Placental epithelial cell (primary cell): ENCODE measurements around the gene SBK2. TPM values are rescaled to one million over a fixed set of nuclear protein-coding genes. Genes with fewer than 3 reads are reported as not detected.

ENCODE experiments used
- total RNA-seq: library from RNA; depleted of rRNA; stranded (reverse); fragments of >200 nt; gene quantifications from 2 replicates; pipeline ENCODE4 v1.2.3, GENCODE V29; 2012

Gene SBK2, protein sequence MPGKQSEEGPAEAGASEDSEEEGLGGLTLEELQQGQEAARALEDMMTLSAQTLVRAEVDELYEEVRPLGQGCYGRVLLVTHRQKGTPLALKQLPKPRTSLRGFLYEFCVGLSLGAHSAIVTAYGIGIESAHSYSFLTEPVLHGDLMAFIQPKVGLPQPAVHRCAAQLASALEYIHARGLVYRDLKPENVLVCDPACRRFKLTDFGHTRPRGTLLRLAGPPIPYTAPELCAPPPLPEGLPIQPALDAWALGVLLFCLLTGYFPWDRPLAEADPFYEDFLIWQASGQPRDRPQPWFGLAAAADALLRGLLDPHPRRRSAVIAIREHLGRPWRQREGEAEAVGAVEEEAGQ
- not detected in 2 replicates for total RNA-seq

GRCh38 chr19:55536951-55537740, at the start of gene SBK2:
Gene SBK2, minus strand, starts transcription at chr19:55537133. Its CDS starts 839 bp downstream, at chr19:55536294.

DNA sequence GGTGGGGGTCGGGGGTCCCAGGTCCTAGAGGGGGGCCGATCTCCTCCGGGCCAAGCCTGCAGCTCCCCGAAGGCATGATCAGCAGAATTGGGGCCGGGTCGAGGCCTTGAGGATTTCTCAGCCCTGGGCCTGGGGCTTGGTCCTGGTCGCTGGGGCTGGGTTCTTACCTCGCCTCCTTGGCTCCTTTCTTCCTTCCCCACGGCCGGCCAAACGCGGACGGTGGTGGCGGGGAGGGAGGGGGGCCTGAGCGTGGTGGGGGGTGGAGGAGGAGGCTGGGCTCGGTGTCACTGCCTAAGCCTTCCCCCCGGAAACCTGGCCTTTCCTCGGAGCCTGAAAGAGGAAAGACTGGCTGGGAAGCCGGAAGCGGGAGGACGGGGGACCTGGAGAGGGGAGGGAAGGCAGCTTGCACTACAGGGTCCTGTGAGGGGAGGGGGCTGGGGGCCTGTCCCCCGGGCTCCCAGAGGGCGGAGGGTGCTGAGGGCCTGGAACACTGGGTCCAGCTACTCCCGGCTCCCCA, 43.8 kb upstream of the SBK2 start, which contains the start of gene ZNF579:
ZNF579 (minus strand) TSS at position 221 of the 517 bp plus-strand sequence. CDS start 1,209 bp downstream, outside the sequence.

DNA sequence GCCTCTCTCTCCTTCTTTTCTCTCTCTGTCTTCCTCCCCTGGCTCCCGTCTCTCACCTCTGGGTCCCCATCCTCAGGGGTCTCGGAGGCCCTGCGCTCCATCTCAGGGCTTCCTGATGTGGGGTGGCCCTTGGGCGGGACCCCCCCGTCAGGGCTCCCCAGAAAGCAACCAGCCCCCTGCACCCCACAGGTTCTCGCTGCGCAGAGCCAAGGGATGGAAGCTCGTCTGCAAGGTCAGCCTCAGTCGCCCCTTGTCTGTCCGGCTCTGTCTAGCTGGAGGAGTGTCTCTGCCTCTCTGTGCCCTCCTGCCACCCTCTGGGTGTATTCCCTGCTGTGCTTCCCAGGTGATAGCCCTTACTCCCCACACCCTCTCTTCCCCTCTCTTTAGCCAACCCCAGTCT, 8.5 kb upstream of the SBK2 start, which contains the start of gene SBK3:
SBK3 (minus strand) TSS at position 101 of the 400 bp plus-strand sequence; CDS start at position 101, 0 bp downstream.

GRCh38 chr19:55487924-55488687, 48.8 kb downstream of the SBK2 start, which contains the start of gene SSC5D:
Gene SSC5D, plus strand, starts transcription at chr19:55488436. Its CDS starts 154 bp downstream, at chr19:55488590.

GRCh38 chr19:55484593-55485438, 52.1 kb downstream of the SBK2 start, which contains the start of gene NAT14:
Gene NAT14, plus strand, starts transcription at chr19:55485188. Its CDS starts 521 bp downstream, at chr19:55485709.

Other genes starting within 250 kb of the SBK2 start
- not detected in 2 replicates for gene TMEM150B, start 211.8 kb downstream of the SBK2 start, total RNA-seq
- 10.5 and 24.3 TPM in 2 replicates for gene KMT5C, start 197.3 kb downstream of the SBK2 start, total RNA-seq
- gene COX6B2, start 182.4 kb downstream of the SBK2 start, total RNA-seq, result 0.11 and 0.79 TPM in 2 replicates
- 0.39 TPM in 1 of 2 replicates, not detected in the other for gene GARIN5B, start 173.9 kb downstream of the SBK2 start, total RNA-seq
- 5.1 and 7.7 TPM in 2 replicates for gene IL11, start 166.7 kb downstream of the SBK2 start, total RNA-seq
- 2.0 TPM in 1 of 2 replicates, not detected in the other for gene TMEM190, start 160.3 kb downstream of the SBK2 start, total RNA-seq
- gene TMEM238, start 152.8 kb downstream of the SBK2 start, total RNA-seq, result 0.39 and 3.7 TPM in 2 replicates
- 362 and 492 TPM in 2 replicates for gene RPL28, start 151.2 kb downstream of the SBK2 start, total RNA-seq
- gene UBE2S, start 129.3 kb downstream of the SBK2 start, total RNA-seq, result 30.2 and 81.9 TPM in 2 replicates
- gene SHISA7, start 93.8 kb downstream of the SBK2 start, total RNA-seq, result not detected in 2 replicates
- gene ISOC2, start 75.5 kb downstream of the SBK2 start, total RNA-seq, result 63.6 and 80.4 TPM in 2 replicates
- gene C19orf85, start 72.4 kb downstream of the SBK2 start, total RNA-seq, result not detected in 2 replicates
- 2.0 and 2.8 TPM in 2 replicates for gene ZNF628, start 60.5 kb downstream of the SBK2 start, total RNA-seq
- gene NAT14, start 51.9 kb downstream of the SBK2 start, total RNA-seq, result 7.7 and 10.6 TPM in 2 replicates
- gene SSC5D, start 48.7 kb downstream of the SBK2 start, total RNA-seq, result 0.22 and 1.2 TPM in 2 replicates
- gene SBK3, start 8.4 kb upstream of the SBK2 start, total RNA-seq, result not detected in 2 replicates
- 7.1 and 7.6 TPM in 2 replicates for gene ZNF579, start 43.7 kb upstream of the SBK2 start, total RNA-seq
- gene FIZ1, start 62.4 kb upstream of the SBK2 start, total RNA-seq, result 5.1 and 8.9 TPM in 2 replicates
- 7.5 and 14.1 TPM in 2 replicates for gene ZNF524, start 63.2 kb upstream of the SBK2 start, total RNA-seq
- 1.8 and 2.0 TPM in 2 replicates for gene ZNF865, start 68.5 kb upstream of the SBK2 start, total RNA-seq
- 7.5 and 11.0 TPM in 2 replicates for gene ZNF784, start 87.4 kb upstream of the SBK2 start, total RNA-seq
- 8.1 and 10.2 TPM in 2 replicates for gene ZNF580, start 103.9 kb upstream of the SBK2 start, total RNA-seq
- 33.3 and 57.3 TPM in 2 replicates for gene ZNF581, start 106.5 kb upstream of the SBK2 start, total RNA-seq
- 2.8 and 7.5 TPM in 2 replicates for gene CCDC106, start 111.1 kb upstream of the SBK2 start, total RNA-seq
- gene U2AF2, start 117.9 kb upstream of the SBK2 start, total RNA-seq, result 70.3 and 84.4 TPM in 2 replicates
- gene EPN1, start 138.1 kb upstream of the SBK2 start, total RNA-seq, result 14.5 and 98.1 TPM in 2 replicates
- not detected in 2 replicates for gene NLRP9, start 201.3 kb upstream of the SBK2 start, total RNA-seq
- not detected in 2 replicates for gene RFPL4A, start 222.0 kb upstream of the SBK2 start, total RNA-seq
- gene RFPL4AL1, start 232.0 kb upstream of the SBK2 start, total RNA-seq, result not detected in 2 replicates